Tibial artery (tissue), 4 donors: ENCODE measurements around the gene RASGRF1.

ENCODE experiments used
- DNase-seq, 2 donors: peaks; one replicate each; pipeline ENCODE4 v3.0.0-alpha.2; 2019
- H3K27ac ChIP-seq, 2 donors: fragments of 200-600 bp; sonication (generic) in 1 of 2; 1 replicate in 1 of 2; 2 replicates in 1 of 2; pipeline ENCODE4 v1.5.1; 2018 to 2019; ENCODE audit warnings: mild to moderate bottlenecking in 1 of 2
- H3K27me3 ChIP-seq, 2 donors: fragments of 200-600 bp; sonication (generic) in 1 of 2; one replicate each; pipeline versions ENCODE4 v1.5.1 to v1.6.0; 2016 to 2019
- H3K36me3 ChIP-seq, 3 donors: fragments of 200-600 bp; sonication (generic) in 2 of 3; one replicate each; pipeline ENCODE4 v1.5.1; 2016 to 2019; ENCODE audit warnings: mild to moderate bottlenecking in 2 of 3
- H3K4me1 ChIP-seq, 4 donors: fragments of 200-600 bp; sonication (generic) in 2 of 4; 1 replicate in 3 of 4; 2 replicates in 1 of 4; pipeline ENCODE4 v1.5.1; 2016 to 2019
- H3K4me3 ChIP-seq, 2 donors: fragments of 200-600 bp; sonication (generic) in 1 of 2; 1 replicate in 1 of 2; 2 replicates in 1 of 2; pipeline ENCODE4 v1.5.1; 2018 to 2019; ENCODE audit warnings: mild to moderate bottlenecking in 2 of 2
- H3K9me3 ChIP-seq, 3 donors: fragments of 200-600 bp; sonication (generic) in 1 of 3; one replicate each; pipeline ENCODE4 v1.5.1; 2016 to 2019
- CTCF ChIP-seq, 2 experiments: fragments of 200-600 bp in 1 of 2; fragments of 450-650 bp in 1 of 2; IDR thresholded peaks; one replicate each; pipeline ENCODE4 v1.5.1; 2017 to 2019; ENCODE audit warnings: antibody characterized with exemption in 2 of 2, mild to moderate bottlenecking in 1 of 2, moderate library complexity in 1 of 2
- intact Hi-C: fragments of 100-400 bp; cut with DNase I; formaldehyde crosslinking; loops from one replicate; pipeline ENCODE4 v1.15.0; 2023; ENCODE audit warnings: low total_unique reads

Gene RASGRF1

GRCh38 chr15:78947506-78947905, 143.1 kb downstream of the RASGRF1 start:
- Histone ChIP-seq H3K36me3 (no peaks in the 10 kb centered on the region), H3K9me3 (no peaks in the 10 kb centered on the region), H3K27ac (no peak overlapping the region), H3K4me1 (peaks cover 0 to 17% (median 8%) of the 10 kb centered on the region in 4 donors), H3K27me3 (no peaks in the 10 kb centered on the region), H3K4me3 (no peak overlapping the region)
- TF ChIP-seq CTCF (IDR thresholded peaks at IDR 0.05): no peak
- no peak for DNase-seq
- intact Hi-C loops: no loop called here

GRCh38 chr15:78946493-78946892, 144.1 kb downstream of the RASGRF1 start:
- intact Hi-C loops: no loop called here
- no peak overlapping the region for H3K27ac ChIP-seq
- no peaks in the 10 kb centered on the region for H3K36me3 ChIP-seq
- H3K4me1 ChIP-seq: peaks cover 0 to 17% (median 8%) of the 10 kb centered on the region in 4 donors
- no peak overlapping the region for H3K4me3 ChIP-seq
- no peaks in the 10 kb centered on the region for H3K27me3 ChIP-seq
- no peak for DNase-seq
- TF ChIP-seq CTCF (IDR thresholded peaks at IDR 0.05): no peak
- no peaks in the 10 kb centered on the region for H3K9me3 ChIP-seq

- no peaks in the 10 kb centered on the region for H3K9me3 ChIP-seq
- H3K27ac ChIP-seq: peak within 1 kb of the TSS; percentile 49 to 56
- peak; percentile 62 to 78 for DNase-seq
- no peak for TF ChIP-seq CTCF (IDR thresholded peaks at IDR 0.05)
- H3K4me3 ChIP-seq: peak within 1 kb of the TSS; percentile 52 to 57
- no peaks in the 10 kb centered on the region for H3K27me3 ChIP-seq
- no peaks in the 10 kb centered on the region for H3K36me3 ChIP-seq
- peaks cover 0 to 17% (median 8%) of the 10 kb centered on the region in 4 donors for H3K4me1 ChIP-seq
- intact Hi-C loops: no loop called here
Observed at GRCh38 chr15:78944669-78945407, 145.7 kb downstream of the RASGRF1 start, which contains the start of gene CTSH. Gene CTSH (minus strand): TSS chr15:78945046. CDS start chr15:78944981, 65 bp downstream.

- no peaks in the 10 kb centered on the region for H3K9me3 ChIP-seq
- H3K36me3 ChIP-seq: no peaks in the 10 kb centered on the region
- DNase-seq: no peak
- H3K4me3 ChIP-seq: peak overlapping the region; percentile 52 to 57
- no peak for TF ChIP-seq CTCF (IDR thresholded peaks at IDR 0.05)
- no peaks in the 10 kb centered on the region for H3K27me3 ChIP-seq
- peaks cover 0 to 17% (median 8%) of the 10 kb centered on the region in 4 donors for H3K4me1 ChIP-seq
- peak overlapping the region; percentile 49 to 56 for H3K27ac ChIP-seq
- intact Hi-C loops: no loop called here
Observed at GRCh38 chr15:78944202-78944625, 146.4 kb downstream of the RASGRF1 start.

- no peaks in the 10 kb centered on the region for H3K27me3 ChIP-seq
- no peaks in the 10 kb centered on the region for H3K9me3 ChIP-seq
- peak overlapping the region in 1 of 2 donors; percentile 56 for H3K27ac ChIP-seq
- peaks cover 0 to 17% (median 8%) of the 10 kb centered on the region in 4 donors for H3K4me1 ChIP-seq
- no peak for TF ChIP-seq CTCF (IDR thresholded peaks at IDR 0.05)
- intact Hi-C loops: no loop called here
- H3K36me3 ChIP-seq: no peaks in the 10 kb centered on the region
- DNase-seq: no peak
- peak overlapping the region; percentile 52 to 57 for H3K4me3 ChIP-seq
Observed at GRCh38 chr15:78943692-78944091, 146.9 kb downstream of the RASGRF1 start.
